Bronchial epithelial cell (primary cell): Measurements from ENCODE around the gene MAMDC4. TPM values are rescaled to one million over a fixed set of nuclear protein-coding genes. Genes with fewer than 3 reads are reported as not detected.
"Not testable (repeated sequence)": the region's sequence is repeated elsewhere in the genome, so short reads cannot be mapped to it uniquely, and the experiment has no call there.

Experiments used
- DNase-seq: peaks from one replicate; pipeline ENCODE4 v3.0.0-alpha.2; 2010; ENCODE audit warnings: low read depth
- FAIRE-seq: peaks from 2 replicates; lab custom pipeline; 2011; peaks lifted over from hg19 to GRCh38; lab: Jason Lieb, UNC
- H3K27me3 ChIP-seq: 2 replicates; pipeline ENCODE4 v1.5.1; 2011; ENCODE audit warnings: low read length; ENCODE audit not compliant: control insufficient read depth, insufficient read depth
- H3K36me3 ChIP-seq: 2 replicates; pipeline ENCODE4 v1.5.1; 2011; ENCODE audit warnings: low read length; ENCODE audit not compliant: control insufficient read depth, insufficient read depth
- H3K4me3 ChIP-seq: 2 replicates; pipeline ENCODE4 v1.5.1; 2011; ENCODE audit warnings: mild to moderate bottlenecking, low read depth, low read length, control low read depth
- CTCF ChIP-seq: IDR thresholded peaks from 2 replicates; pipeline ENCODE4 v1.5.1; 2011; ENCODE audit warnings: mild to moderate bottlenecking, moderate library complexity, low read length, control low read depth, inconsistent platforms; ENCODE audit not compliant: insufficient read depth, severe bottlenecking
- total RNA-seq: library from RNA; depleted of rRNA; stranded (reverse); fragments of >200 nt; gene quantifications from 2 replicates; pipeline ENCODE4 v1.2.1, GENCODE V29; 2014

The MAMDC4 gene
- total RNA-seq, 1 donor from 2014 or later = 1.1 TPM

DNA sequence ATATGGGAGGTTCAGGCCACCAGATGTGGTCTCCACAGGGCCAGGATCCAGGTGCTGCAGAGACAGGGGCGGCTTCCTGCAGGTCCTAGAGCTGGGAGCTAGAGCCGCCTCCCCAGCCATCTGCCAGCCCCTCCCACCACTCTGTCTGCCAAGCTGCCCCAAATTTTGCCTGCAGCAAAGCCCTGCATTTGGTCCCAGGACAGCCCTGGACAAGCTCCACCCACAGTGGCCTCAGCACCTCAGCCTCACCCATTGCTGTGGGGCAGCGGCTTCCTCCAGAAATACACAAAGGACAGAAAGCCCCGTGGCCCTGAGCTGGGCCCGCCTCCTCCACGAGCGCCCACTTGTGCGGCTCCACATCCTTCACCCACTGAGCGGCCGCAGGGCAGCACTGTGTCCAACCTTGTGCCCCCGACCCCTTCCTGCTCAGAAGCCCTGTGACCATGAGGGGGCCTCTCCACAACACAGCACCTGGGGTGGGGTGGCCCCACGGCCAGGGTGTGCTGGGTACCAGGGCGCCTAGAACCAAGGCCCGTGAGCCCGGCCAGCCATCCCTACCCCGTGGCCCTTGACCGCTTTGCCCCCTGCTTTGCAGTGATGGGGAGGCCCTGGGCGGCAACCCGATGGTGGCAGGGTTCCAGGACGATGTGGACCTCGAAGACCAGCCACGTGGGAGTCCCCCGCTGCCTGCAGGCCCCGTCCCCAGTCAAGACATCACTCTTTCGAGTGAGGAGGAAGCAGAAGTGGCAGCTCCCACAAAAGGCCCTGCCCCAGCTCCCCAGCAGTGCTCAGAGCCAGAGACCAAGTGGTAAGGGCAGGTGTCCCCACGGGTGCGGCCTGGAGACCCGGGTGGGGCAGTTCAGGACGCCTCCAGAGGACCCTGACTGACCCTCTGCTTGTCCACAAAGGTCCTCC is 13.6 kb upstream of the MAMDC4 start:
- Histone ChIP-seq H3K4me3 (no peak overlapping the region), H3K36me3 (peaks cover 5% of the 10 kb centered on the region), H3K27me3 (no peaks in the 10 kb centered on the region)
- no peak for TF ChIP-seq CTCF
- DNase-seq (no peak), FAIRE-seq (no peak)

DNA sequence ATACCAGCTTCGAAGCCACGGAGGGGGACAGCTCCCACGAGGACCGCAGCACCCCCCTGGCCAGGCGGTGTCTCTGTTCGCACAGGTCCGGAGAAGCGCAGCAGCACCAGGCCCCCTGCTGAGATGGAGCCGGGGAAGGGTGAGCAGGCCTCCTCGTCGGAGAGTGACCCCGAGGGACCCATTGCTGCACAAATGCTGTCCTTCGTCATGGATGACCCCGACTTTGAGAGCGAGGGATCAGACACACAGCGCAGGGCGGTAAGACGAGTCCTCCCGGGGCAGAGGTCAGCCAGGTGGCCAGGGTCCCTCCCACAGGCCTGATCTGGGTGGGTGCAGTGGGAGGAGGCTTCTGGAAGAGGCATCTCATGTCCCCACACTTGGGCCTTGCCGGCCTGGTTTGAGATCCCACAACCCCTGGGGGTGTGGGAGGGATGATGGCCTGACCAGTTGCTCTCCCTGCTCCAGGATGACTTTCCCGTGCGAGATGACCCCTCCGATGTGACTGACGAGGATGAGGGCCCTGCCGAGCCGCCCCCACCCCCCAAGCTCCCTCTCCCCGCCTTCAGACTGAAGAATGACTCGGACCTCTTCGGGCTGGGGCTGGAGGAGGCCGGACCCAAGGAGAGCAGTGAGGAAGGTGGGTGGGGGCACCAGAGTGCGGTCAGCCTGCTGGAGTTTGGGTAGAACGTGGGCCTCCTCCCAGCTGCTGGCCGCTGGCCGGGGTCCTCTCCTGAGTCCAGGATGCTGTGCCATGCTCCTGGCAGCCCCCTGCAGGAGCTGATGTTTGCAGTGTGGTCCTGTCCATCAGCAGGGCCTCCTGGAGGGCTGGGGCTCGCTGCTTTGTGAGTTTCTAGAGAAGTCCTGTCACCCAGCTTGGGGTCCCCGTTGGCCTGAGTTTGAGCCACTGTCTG is 12.7 kb upstream of the MAMDC4 start:
- TF ChIP-seq CTCF = no peak
- Histone ChIP-seq H3K27me3 (no peaks in the 10 kb centered on the region), H3K36me3 (peaks cover 5% of the 10 kb centered on the region), H3K4me3 (no peak overlapping the region)
- DNase-seq (no peak), FAIRE-seq (no peak)

DNA sequence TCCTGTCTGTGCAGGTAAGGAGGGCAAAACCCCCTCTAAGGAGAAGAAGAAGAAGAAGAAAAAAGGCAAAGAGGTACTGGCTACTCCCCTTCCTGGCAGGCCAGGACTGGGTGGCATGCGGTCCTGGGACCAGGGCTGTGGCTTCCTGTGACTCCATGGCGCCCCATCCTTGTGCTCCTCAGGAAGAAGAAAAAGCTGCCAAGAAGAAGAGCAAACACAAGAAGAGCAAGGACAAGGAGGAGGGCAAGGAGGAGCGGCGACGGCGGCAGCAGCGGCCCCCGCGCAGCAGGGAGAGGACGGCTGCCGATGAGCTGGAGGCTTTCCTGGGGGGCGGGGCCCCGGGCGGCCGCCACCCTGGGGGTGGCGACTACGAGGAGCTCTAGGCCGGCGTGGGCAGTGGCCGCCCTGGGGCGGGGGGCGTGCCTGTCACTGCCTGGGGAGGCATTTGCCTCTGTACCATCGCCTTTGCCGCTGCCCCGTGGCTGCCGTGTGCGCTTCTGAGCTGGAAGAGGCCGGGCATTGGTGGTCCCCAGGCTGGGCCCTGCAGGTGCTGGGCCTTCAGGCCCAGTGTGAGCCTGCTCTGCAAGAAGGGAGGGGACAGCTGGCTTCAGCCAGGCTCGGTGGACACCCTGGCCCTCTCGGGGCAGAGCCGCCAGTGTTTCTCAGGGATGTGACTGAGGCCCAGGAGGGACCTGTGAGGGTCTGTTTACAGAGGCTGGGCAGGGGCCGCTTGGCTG is 11.8 kb upstream of the MAMDC4 start:
- H3K36me3 ChIP-seq = peaks cover 5% of the 10 kb centered on the region
- no peak for DNase-seq
- TF ChIP-seq CTCF = no peak
- FAIRE-seq = no peak
- H3K4me3 ChIP-seq = no peak overlapping the region
- H3K27me3 ChIP-seq = peaks cover 2% of the 10 kb centered on the region

DNA sequence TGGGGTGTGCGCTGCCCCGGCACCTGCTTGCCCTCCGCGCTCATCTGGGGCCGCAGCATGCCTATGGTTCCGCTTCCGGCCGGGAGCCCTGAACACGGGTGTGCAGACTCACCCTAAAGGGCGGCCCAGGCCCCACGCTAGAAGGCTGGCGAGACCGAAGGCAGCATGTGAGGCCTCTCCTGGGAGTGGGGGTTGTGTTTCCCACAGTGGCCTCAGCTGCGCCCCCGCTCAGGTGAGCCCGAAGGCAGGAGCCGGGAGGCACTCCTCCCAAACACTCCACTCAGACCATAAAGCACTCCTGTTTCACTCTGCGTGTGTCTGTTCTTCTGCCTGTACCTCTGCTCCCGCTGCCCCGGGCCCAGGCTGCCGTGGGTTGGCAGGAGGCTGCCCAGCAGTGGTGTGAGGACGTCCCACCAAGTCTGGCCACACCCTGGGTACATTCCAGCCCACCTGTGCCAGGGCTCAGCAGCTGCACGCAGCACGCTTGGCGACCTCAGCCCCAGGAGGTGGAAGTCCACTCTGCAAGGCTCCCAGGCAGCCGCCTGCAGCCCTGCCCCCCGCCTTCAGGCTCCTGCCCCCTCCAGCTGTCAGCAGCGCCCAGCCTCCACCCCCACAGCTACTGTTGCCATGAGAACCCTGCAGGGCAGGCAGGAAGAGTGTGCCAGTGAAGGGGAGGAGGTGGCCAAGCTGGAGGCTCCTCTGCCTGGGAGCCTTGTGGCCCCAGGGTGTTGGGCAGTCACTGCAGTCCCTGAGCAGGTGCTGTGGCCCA is 11.1 kb upstream of the MAMDC4 start:
- Histone ChIP-seq H3K27me3 (peaks cover 3% of the 10 kb centered on the region), H3K4me3 (no peak overlapping the region), H3K36me3 (peaks cover 4% of the 10 kb centered on the region)
- DNase-seq (peak; percentile 15), FAIRE-seq (no peak)
- no peak for TF ChIP-seq CTCF

- not testable (repeated sequence) for DNase-seq, H3K4me3 ChIP-seq, H3K27me3 ChIP-seq, H3K36me3 ChIP-seq
- peak; percentile 70 for FAIRE-seq
Measured at GRCh38 chr9:136841646-136842379, 10.3 kb upstream of the MAMDC4 start.
